ENCODE measurements around the gene CCT6B. TPM values are rescaled to one million over a fixed set of nuclear protein-coding genes. Genes with fewer than 3 reads are reported as not detected.
"Not testable (repeated sequence)": the region's sequence is repeated elsewhere in the genome, so short reads cannot be mapped to it uniquely, and the experiment has no call there.

The CCT6B gene
- total RNA-seq, 3 donors from 2014 or later = 4.4 to 4.8 (median 4.6) TPM

- Histone ChIP-seq H3K36me3 (no peaks in the 10 kb centered on the region), H3K27me3 (no peaks in the 10 kb centered on the region), H3K9me3 (no peaks in the 10 kb centered on the region), H3K27ac (peak overlapping the region; percentile 3 to 48), H3K4me3 (no peak overlapping the region), H3K4me1 (no peaks in the 10 kb centered on the region)
- DNase-seq (ENCODE audit: low spot score in 2 of 2) = no peak
- intact Hi-C loops (cut with DNase I; ENCODE audit: low total_unique reads) = no loop called here
- no peak for TF ChIP-seq POLR2A (IDR thresholded peaks at IDR 0.05)
Observed at GRCh38 chr17:35002876-35003551, 41.8 kb upstream of the CCT6B start.

- DNase-seq (ENCODE audit: low spot score in 2 of 2) = no peak
- no peak overlapping the region for H3K4me3 ChIP-seq
- intact Hi-C loops (cut with DNase I; ENCODE audit: low total_unique reads) = no loop called here
- no peaks in the 10 kb centered on the region for H3K36me3 ChIP-seq
- peak overlapping the region in 1 of 2 donors; percentile 15 for H3K27ac ChIP-seq
- H3K9me3 ChIP-seq = no peaks in the 10 kb centered on the region
- TF ChIP-seq POLR2AphosphoS5 (IDR thresholded peaks at IDR 0.05) (no peak), CTCF (IDR thresholded peaks at IDR 0.05) (no peak), POLR2A (IDR thresholded peaks at IDR 0.05) (no peak)
- H3K4me1 ChIP-seq = peaks cover 0 to 9% of the 10 kb centered on the region in 2 donors
- H3K27me3 ChIP-seq = no peaks in the 10 kb centered on the region
Observed at GRCh38 chr17:35001549-35001948, 40.3 kb upstream of the CCT6B start.

GRCh38 chr17:35000965-35001364, 39.7 kb upstream of the CCT6B start:
- H3K4me3 ChIP-seq; intact Hi-C loops (cut with DNase I; ENCODE audit: low total_unique reads); H3K9me3 ChIP-seq; H3K27me3 ChIP-seq; H3K4me1 ChIP-seq; DNase-seq (ENCODE audit: low spot score in 2 of 2); H3K36me3 ChIP-seq; H3K27ac ChIP-seq: not testable (repeated sequence)

GRCh38 chr17:34999456-34999855, 38.2 kb upstream of the CCT6B start:
- intact Hi-C loops (cut with DNase I; ENCODE audit: low total_unique reads) = no loop called here
- no peaks in the 10 kb centered on the region for H3K27me3 ChIP-seq
- no peaks in the 10 kb centered on the region for H3K9me3 ChIP-seq
- H3K4me3 ChIP-seq = no peak overlapping the region
- H3K36me3 ChIP-seq = no peaks in the 10 kb centered on the region
- DNase-seq (ENCODE audit: low spot score in 2 of 2) = no peak
- no peak overlapping the region for H3K27ac ChIP-seq
- peaks cover 0 to 9% of the 10 kb centered on the region in 2 donors for H3K4me1 ChIP-seq
- no peak for TF ChIP-seq CTCF (IDR thresholded peaks at IDR 0.05)
- TF ChIP-seq POLR2AphosphoS5 (IDR thresholded peaks at IDR 0.05) = no peak
- no peak for TF ChIP-seq POLR2A (IDR thresholded peaks at IDR 0.05)

GRCh38 chr17:34998205-34998604, 36.9 kb upstream of the CCT6B start:
- Histone ChIP-seq H3K4me1 (peaks cover 0 to 9% of the 10 kb centered on the region in 2 donors), H3K27me3 (no peaks in the 10 kb centered on the region), H3K27ac (peak overlapping the region; percentile 75 to 79), H3K9me3 (no peaks in the 10 kb centered on the region), H3K4me3 (no peak overlapping the region), H3K36me3 (no peaks in the 10 kb centered on the region)
- intact Hi-C loops (cut with DNase I; ENCODE audit: low total_unique reads) = no loop called here
- peak in 1 of 2 donors; percentile 48 for DNase-seq (ENCODE audit: low spot score in 2 of 2)
- TF ChIP-seq CTCF (IDR thresholded peaks at IDR 0.05) (peak in 2 of 3 donors; percentile 40 to 60), POLR2AphosphoS5 (IDR thresholded peaks at IDR 0.05) (no peak), POLR2A (IDR thresholded peaks at IDR 0.05) (no peak)

- H3K4me1 ChIP-seq = peaks cover 0 to 9% of the 10 kb centered on the region in 2 donors
- no peaks in the 10 kb centered on the region for H3K36me3 ChIP-seq
- no peaks in the 10 kb centered on the region for H3K9me3 ChIP-seq
- peak overlapping the region; percentile 75 to 79 for H3K27ac ChIP-seq
- no peak overlapping the region for H3K4me3 ChIP-seq
- TF ChIP-seq POLR2A (IDR thresholded peaks at IDR 0.05) (no peak), CTCF (IDR thresholded peaks at IDR 0.05) (no peak), POLR2AphosphoS5 (IDR thresholded peaks at IDR 0.05) (peak in 1 of 3 donors; percentile 30)
- peak; percentile 63 to 71 for DNase-seq (ENCODE audit: low spot score in 2 of 2)
- no peaks in the 10 kb centered on the region for H3K27me3 ChIP-seq
- intact Hi-C loops (cut with DNase I; ENCODE audit: low total_unique reads) = no loop called here
Observed at GRCh38 chr17:34997355-34997862, 36.1 kb upstream of the CCT6B start.
